CD14-positive monocyte (primary cell): Measurements from ENCODE around the gene DBF4. TPM values are rescaled to one million over a fixed set of nuclear protein-coding genes. Genes with fewer than 3 reads are reported as not detected.
"Not testable (repeated sequence)": the region's sequence is repeated elsewhere in the genome, so short reads cannot be mapped to it uniquely, and the experiment has no call there.

Source experiments
- DNase-seq, 3 donors: peaks; one replicate each; pipeline ENCODE4 v3.0.0-alpha.2; 2011 to 2022
- H2AFZ ChIP-seq: 2 replicates; pipeline ENCODE4 v1.6.0; 2012; ENCODE audit warnings: mild to moderate bottlenecking, low read depth, low read length, inconsistent platforms; ENCODE audit not compliant: insufficient read depth, poor library complexity, severe bottlenecking
- H3K27ac ChIP-seq, 2 donors: 1 replicate in 1 of 2; 2 replicates in 1 of 2; pipeline ENCODE4 v1.5.1; 2012 to 2013; ENCODE audit warnings: low read length in 2 of 2, control low read depth in 1 of 2, inconsistent platforms in 1 of 2, low read depth in 1 of 2, mild to moderate bottlenecking in 1 of 2
- H3K27me3 ChIP-seq, 2 donors: one replicate each; pipeline versions ENCODE4 v1.6.0 to v1.6.1; 2011 to 2013; ENCODE audit warnings: low read length in 2 of 2; ENCODE audit not compliant: control insufficient read depth in 2 of 2, insufficient read depth in 2 of 2
- H3K36me3 ChIP-seq, 2 donors: replicated peaks in 1 of 2; 1 replicate in 1 of 2; 2 replicates in 1 of 2; pipeline versions ENCODE4 v1.5.1 to v1.6.1; 2012 to 2013; ENCODE audit warnings: low read length in 2 of 2, control low read depth in 1 of 2, inconsistent platforms in 1 of 2, mild to moderate bottlenecking in 1 of 2; ENCODE audit not compliant: insufficient read depth in 2 of 2, control insufficient read depth in 1 of 2
- H3K4me1 ChIP-seq, 2 donors: 1 replicate in 1 of 2; 2 replicates in 1 of 2; pipeline versions ENCODE4 v1.5.1 to v1.6.1; 2012 to 2013; ENCODE audit warnings: low read length in 2 of 2, control low read depth in 1 of 2, inconsistent platforms in 1 of 2, mild to moderate bottlenecking in 1 of 2, moderate library complexity in 1 of 2; ENCODE audit not compliant: insufficient read depth in 2 of 2, control insufficient read depth in 1 of 2
- H3K4me2 ChIP-seq: replicated peaks from 2 replicates; pipeline ENCODE3; 2012; ENCODE audit warnings: low read length, moderate library complexity, mild to moderate bottlenecking; ENCODE audit not compliant: poor library complexity, severe bottlenecking; ENCODE audit errors: extremely low read depth
- H3K4me3 ChIP-seq, 3 experiments: fragments of 200-600 bp in 1 of 3; sonication (generic) in 1 of 3; replicated peaks in 1 of 3; 1 replicate in 2 of 3; 2 replicates in 1 of 3; pipeline ENCODE4 v1.5.1; 2011 to 2013; ENCODE audit warnings: low read length in 3 of 3, mild to moderate bottlenecking in 3 of 3, control low read depth in 2 of 3, low read depth in 2 of 3, inconsistent platforms in 1 of 3, moderate library complexity in 1 of 3
- H3K79me2 ChIP-seq: 2 replicates; pipeline ENCODE4 v1.6.0; 2012; ENCODE audit warnings: mild to moderate bottlenecking, control low read depth, inconsistent platforms, low read length, moderate library complexity; ENCODE audit not compliant: insufficient read depth
- H3K9ac ChIP-seq: 2 replicates; pipeline ENCODE4 v1.6.0; 2017; ENCODE audit warnings: low read length, mild to moderate bottlenecking; ENCODE audit not compliant: insufficient read depth, poor library complexity, severe bottlenecking
- H3K9me3 ChIP-seq, 2 donors: replicated peaks in 1 of 2; 1 replicate in 1 of 2; 2 replicates in 1 of 2; pipeline versions ENCODE4 v1.5.1 to v1.6.1; 2012 to 2013; ENCODE audit warnings: low read length in 2 of 2, control low read depth in 1 of 2; ENCODE audit not compliant: control insufficient read depth in 1 of 2, insufficient read depth in 1 of 2
- H4K20me1 ChIP-seq: 2 replicates; pipeline ENCODE4 v1.6.0; 2012; ENCODE audit warnings: mild to moderate bottlenecking, low read length, control low read depth, moderate library complexity; ENCODE audit not compliant: insufficient read depth
- H3K27ac Mint-ChIP-seq, 7 donors: one replicate each; pipeline ENCODE4 v1.8.0; 2020; ENCODE audit warnings: mild to moderate bottlenecking in 7 of 7, mixed read lengths in 7 of 7, moderate library complexity in 6 of 7, inconsistent platforms in 2 of 7
- H3K27me3 Mint-ChIP-seq, 3 donors: one replicate each; pipeline ENCODE4 v1.8.0; 2021 to 2022; ENCODE audit warnings: low read depth in 3 of 3, mild to moderate bottlenecking in 3 of 3, mixed read lengths in 3 of 3, moderate library complexity in 3 of 3, inconsistent platforms in 1 of 3
- H3K36me3 Mint-ChIP-seq, 2 donors: one replicate each; pipeline ENCODE4 v1.8.0; 2020; ENCODE audit warnings: mixed read lengths in 2 of 2, inconsistent platforms in 1 of 2, mild to moderate bottlenecking in 1 of 2
- H3K4me1 Mint-ChIP-seq: one replicate; pipeline ENCODE4 v1.8.0; 2020; ENCODE audit warnings: mild to moderate bottlenecking, mixed read lengths
- H3K4me3 Mint-ChIP-seq, 2 donors: one replicate each; pipeline ENCODE4 v1.8.0; 2020; ENCODE audit warnings: mild to moderate bottlenecking in 2 of 2, mixed read lengths in 2 of 2, moderate library complexity in 1 of 2
- H3K9me3 Mint-ChIP-seq, 7 donors: one replicate each; pipeline ENCODE4 v1.8.0; 2020 to 2022; ENCODE audit warnings: mixed read lengths in 7 of 7, mild to moderate bottlenecking in 6 of 7, moderate library complexity in 6 of 7, inconsistent platforms in 2 of 7
- CTCF ChIP-seq: fragments of 200-600 bp; IDR thresholded peaks from one replicate; pipeline ENCODE4 v1.8.0; 2022; ENCODE audit warnings: antibody characterized with exemption, mild to moderate bottlenecking
- WGBS: methylation state at CpG from one replicate; pipeline ENCODE4 v1.1.5; 2013; ENCODE audit warnings: missing lambda C conversion rate; ENCODE audit not compliant: insufficient coverage; 5-methylcytosine and 5-hydroxymethylcytosine counted together
- intact Hi-C, 2 donors: fragments of 100-400 bp; cut with micrococcal nuclease; formaldehyde crosslinking; loops; one replicate each; pipeline versions ENCODE4 v1.15.0 to v1.15.1; 2023
- polyA minus RNA-seq: library from RNA; depleted of rRNA, polyadenylated mRNA; stranded (reverse); fragments of >200 nt; gene quantifications from 2 replicates; pipeline ENCODE4 v1.2.3, GENCODE V29; 2012
- polyA plus RNA-seq, 3 donors: library from polyadenylated mRNA; depleted of rRNA in 1 of 3; unstranded in 2 of 3; stranded (reverse) in 1 of 3; fragments of 300-500 nt in 2 of 3; fragments of >200 nt in 1 of 3; fragmentation: Illumina TruSeq in 2 of 3; gene quantifications; 1 replicate in 2 of 3; 2 replicates in 1 of 3; pipeline ENCODE4 v1.2.3, GENCODE V29; 2012 to 2021
- total RNA-seq, 12 experiments: library from RNA in 1 of 12; stranded (reverse) in 1 of 12; fragments of 120-200 nt in 1 of 12; gene quantifications; one replicate each; pipeline ENCODE4 v1.2.4 and lab custom pipeline; 2013 to 2026; ENCODE audit warnings: mixed read lengths in 6 of 12, inconsistent platforms in 1 of 12

Gene DBF4, protein sequence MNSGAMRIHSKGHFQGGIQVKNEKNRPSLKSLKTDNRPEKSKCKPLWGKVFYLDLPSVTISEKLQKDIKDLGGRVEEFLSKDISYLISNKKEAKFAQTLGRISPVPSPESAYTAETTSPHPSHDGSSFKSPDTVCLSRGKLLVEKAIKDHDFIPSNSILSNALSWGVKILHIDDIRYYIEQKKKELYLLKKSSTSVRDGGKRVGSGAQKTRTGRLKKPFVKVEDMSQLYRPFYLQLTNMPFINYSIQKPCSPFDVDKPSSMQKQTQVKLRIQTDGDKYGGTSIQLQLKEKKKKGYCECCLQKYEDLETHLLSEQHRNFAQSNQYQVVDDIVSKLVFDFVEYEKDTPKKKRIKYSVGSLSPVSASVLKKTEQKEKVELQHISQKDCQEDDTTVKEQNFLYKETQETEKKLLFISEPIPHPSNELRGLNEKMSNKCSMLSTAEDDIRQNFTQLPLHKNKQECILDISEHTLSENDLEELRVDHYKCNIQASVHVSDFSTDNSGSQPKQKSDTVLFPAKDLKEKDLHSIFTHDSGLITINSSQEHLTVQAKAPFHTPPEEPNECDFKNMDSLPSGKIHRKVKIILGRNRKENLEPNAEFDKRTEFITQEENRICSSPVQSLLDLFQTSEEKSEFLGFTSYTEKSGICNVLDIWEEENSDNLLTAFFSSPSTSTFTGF
- 9.5 TPM for total RNA-seq (2013)
- 1 to 10 TPM; 2.6 to 7.3 (median 6.7) TPM for polyA plus RNA-seq
- polyA minus RNA-seq, result 2.1 and 2.5 TPM in 2 replicates
- 5.8 to 29.8 (median 25.4) reads per million in 11 experiments for total RNA-seq (lab: John Stamatoyannopoulos, UW)

GRCh38 chr7:87876040-87876868, at the start of gene DBF4, which contains the start of gene SLC25A40:
Gene DBF4 (plus strand): TSS chr7:87876493. CDS start chr7:87876733, 240 bp downstream.
Gene SLC25A40 (minus strand): TSS chr7:87876360. CDS start chr7:87858727, 17,633 bp downstream.
- peak within 1 kb of the TSS; percentile 93 to 99 (median 98) for H3K4me3 ChIP-seq
- H3K36me3 ChIP-seq, result peaks cover 4 to 15% of the 10 kb centered on the region in 2 donors
- peak within 1 kb of the TSS; percentile 93 to 98 (median 96) for H3K27ac Mint-ChIP-seq
- intact Hi-C loops, result loop anchor here in 1 of 2 donors (10.0 kb wide), 1 partner anchor 721 kb away; the partner anchor contains the start of gene DMTF1
- peaks cover 0 to 2% (median 0%) of the 10 kb centered on the region in 3 donors for H3K27me3 Mint-ChIP-seq
- H3K9ac ChIP-seq, result peak within 1 kb of the TSS; percentile 86
- H3K79me2 ChIP-seq, result peaks cover 89% of the 10 kb centered on the region
- H3K4me1 ChIP-seq, result peaks cover 28 to 47% of the 10 kb centered on the region in 2 donors
- peaks cover 46% of the 10 kb centered on the region for H3K4me1 Mint-ChIP-seq
- H3K9me3 Mint-ChIP-seq, result peaks cover under 1 to 12% (median 4%) of the 10 kb centered on the region in 7 donors
- H3K36me3 Mint-ChIP-seq, result peaks cover 12 to 18% of the 10 kb centered on the region in 2 donors
- peaks cover under 1 to 5% of the 10 kb centered on the region in 2 donors for H3K9me3 ChIP-seq
- under 1% methylated on average over 81 of the region's 84 CpGs for WGBS
- peak within 1 kb of the TSS; percentile 96 for H2AFZ ChIP-seq
- no peak for TF ChIP-seq CTCF
- no peaks in the 10 kb centered on the region for H3K27me3 ChIP-seq
- H3K27ac ChIP-seq, result peak within 1 kb of the TSS; percentile 91 to 94
- DNase-seq, result peak; percentile 85 to 88 (median 86)
- H3K4me3 Mint-ChIP-seq, result peak within 1 kb of the TSS; percentile 96 to 97
- peaks cover 20% of the 10 kb centered on the region for H4K20me1 ChIP-seq
- peak within 1 kb of the TSS; percentile 94 for H3K4me2 ChIP-seq

DNA sequence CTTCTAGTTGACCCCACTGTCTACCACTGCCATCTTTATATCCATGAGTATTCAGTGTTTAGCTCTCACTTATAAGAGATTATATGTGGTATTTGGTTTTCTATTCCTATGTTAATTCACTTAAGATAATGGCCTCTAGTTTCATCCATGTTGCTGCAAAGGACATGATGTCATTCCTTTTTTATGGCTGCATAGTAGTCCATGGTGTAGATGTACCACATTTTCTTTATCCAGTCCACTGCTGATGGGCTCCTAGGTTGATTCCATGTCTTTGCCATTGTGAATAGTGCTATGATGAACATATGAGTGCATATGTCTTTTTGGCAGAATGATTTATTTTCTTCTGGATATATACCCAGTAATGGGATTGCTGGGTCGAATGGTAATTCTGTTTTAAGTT, 47.9 kb upstream of the DBF4 start:
- H3K27ac Mint-ChIP-seq, intact Hi-C loops, H3K27me3 Mint-ChIP-seq: not testable (repeated sequence)

More for the DNA sequence above, 47.9 kb upstream of the DBF4 start:
- DNase-seq, H4K20me1 ChIP-seq, H3K4me1 Mint-ChIP-seq, H3K4me2 ChIP-seq, H3K4me1 ChIP-seq, H3K4me3 ChIP-seq, H3K27ac ChIP-seq, H3K4me3 Mint-ChIP-seq, H3K27me3 ChIP-seq, H3K79me2 ChIP-seq, H3K9ac ChIP-seq, H2AFZ ChIP-seq: not testable (repeated sequence)
- H3K9me3 Mint-ChIP-seq, result peaks cover 18 to 40% (median 35%) of the 10 kb centered on the region in 7 donors
- Histone ChIP-seq H3K9me3 (peaks cover 17 to 25% of the 10 kb centered on the region in 2 donors), H3K36me3 (peaks cover 10 to 25% of the 10 kb centered on the region in 2 donors)
- WGBS, result 86% methylated on average over 1 of the region's 1 CpG
- H3K36me3 Mint-ChIP-seq, result peaks cover 17 to 26% of the 10 kb centered on the region in 2 donors
